BJ (cell line): ENCODE results near the gene RIBC2. TPM values are rescaled to one million over a fixed set of nuclear protein-coding genes. Genes with fewer than 3 reads are reported as not detected.

Experiments
- CTCF ChIA-PET: fragments of 350-600 bp; formaldehyde crosslinking; extraction: SDS; loops from one replicate; lab custom pipeline; 2021; ENCODE audit warnings: antibody characterized with exemption, inconsistent platforms; lab: Yijun Ruan, JAX
- POLR2A ChIA-PET: fragments of 300-600 bp; sonication (Branson Sonifier 250); formaldehyde crosslinking; extraction: SDS; loops from one replicate; lab custom pipeline; 2021; ENCODE audit warnings: antibody characterized with exemption; lab: Charles Lee
- DNase-seq: peaks from one replicate; pipeline ENCODE4 v3.0.0-alpha.2; 2011; ENCODE audit warnings: low read depth
- H3K27me3 ChIP-seq: 2 replicates; pipeline ENCODE4 v1.6.0; 2011; ENCODE audit warnings: low read length; ENCODE audit not compliant: control insufficient read depth, insufficient read depth
- H3K36me3 ChIP-seq: 2 replicates; pipeline ENCODE4 v1.5.1; 2011; ENCODE audit warnings: low read length; ENCODE audit not compliant: control insufficient read depth, insufficient read depth
- H3K4me3 ChIP-seq: 2 replicates; pipeline ENCODE4 v1.5.1; 2011; ENCODE audit warnings: low read depth, mild to moderate bottlenecking, control low read depth, low read length
- CTCF ChIP-seq: IDR thresholded peaks from 2 replicates; pipeline ENCODE4 v1.5.1; 2011; ENCODE audit warnings: low read depth, mild to moderate bottlenecking, control low read depth, inconsistent platforms, low read length, moderate library complexity; ENCODE audit not compliant: insufficient read depth
- polyA plus RNA-seq: library from polyadenylated mRNA; depleted of rRNA; stranded (reverse); fragments of >200 nt; gene quantifications from 2 replicates; pipeline ENCODE4 v1.2.3, GENCODE V29; 2011

The RIBC2 gene
- polyA plus RNA-seq, 1 experiment, result 0.58 TPM

GRCh38 chr22:45428391-45429385, 15.2 kb downstream of the RIBC2 start:
- Histone ChIP-seq H3K4me3 (no peak overlapping the region), H3K36me3 (no peaks in the 10 kb centered on the region), H3K27me3 (no peaks in the 10 kb centered on the region)
- ChIA-PET CTCF (interaction anchor here (0.8 to 1.0 kb wide), 2 partner anchors 85 to 125 kb away, joined by 3 read pairs; no protein-coding TSS in a partner anchor), POLR2A (no interaction called here)
- TF ChIP-seq CTCF, result no peak
- DNase-seq, result no peak

- CTCF ChIA-PET, result interaction anchor here (1.7 kb wide), 1 partner anchor 15 kb away, joined by 6 read pairs; the partner anchor contains the start of genes RIBC2 and SMC1B
- POLR2A ChIA-PET, result no interaction called here
- DNase-seq, result no peak
These were observed 15.9 kb downstream of the RIBC2 start for GRCh38 chr22:45429424-45429823.

DNA sequence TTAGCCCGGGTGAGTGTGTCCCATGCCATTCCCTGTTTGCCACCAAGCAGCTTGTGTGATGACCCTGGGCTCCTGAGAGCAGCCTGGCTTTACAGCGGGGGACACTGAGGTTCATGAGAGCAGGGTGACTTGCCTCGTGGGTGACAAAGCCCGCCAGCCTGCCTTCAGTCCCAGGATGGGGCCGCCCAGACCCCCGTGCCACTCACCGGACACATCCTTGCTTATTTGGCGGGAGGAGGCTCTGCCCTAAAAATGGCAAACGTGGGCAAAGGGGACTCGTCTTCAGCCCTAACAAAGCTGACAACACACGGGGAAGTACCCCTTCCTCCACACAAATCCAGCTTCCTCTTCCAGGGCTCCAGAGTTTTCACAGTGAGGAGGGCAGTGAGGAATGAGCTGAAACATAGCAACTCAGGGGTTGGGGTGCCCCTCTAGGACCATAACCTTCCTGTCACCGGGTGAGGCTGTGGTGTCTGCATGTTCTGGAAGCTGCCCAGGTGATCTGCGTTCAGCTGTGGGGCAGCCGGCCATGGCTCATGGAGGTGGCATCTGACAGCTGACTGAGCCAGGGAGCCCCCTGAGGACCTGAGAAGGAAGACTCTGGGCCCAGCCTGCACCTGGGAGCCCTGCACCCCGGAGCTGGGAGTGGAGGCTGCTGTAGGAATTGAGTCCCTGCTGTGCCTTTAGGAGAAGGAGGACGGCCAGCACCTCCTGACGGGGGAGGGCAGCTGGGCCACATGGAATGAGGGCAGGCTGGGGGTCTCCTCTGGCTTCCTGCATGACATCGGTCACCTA, 16.7 kb downstream of the RIBC2 start:
- Histone ChIP-seq H3K27me3 (no peaks in the 10 kb centered on the region), H3K4me3 (no peak overlapping the region), H3K36me3 (no peaks in the 10 kb centered on the region)
- no peak for DNase-seq
- CTCF ChIA-PET, result interaction anchor here (0.9 to 1.7 kb wide), 2 partner anchors 16 to 158 kb away, joined by 3 to 6 read pairs; partner anchors contain the start of genes RIBC2 and SMC1B
- TF ChIP-seq CTCF, result no peak
- POLR2A ChIA-PET, result no interaction called here

More at GRCh38 chr22:45429424-45429823, 15.9 kb downstream of the RIBC2 start:
- no peaks in the 10 kb centered on the region for H3K36me3 ChIP-seq
- H3K27me3 ChIP-seq, result no peaks in the 10 kb centered on the region
- no peak for TF ChIP-seq CTCF
- no peak overlapping the region for H3K4me3 ChIP-seq

DNA sequence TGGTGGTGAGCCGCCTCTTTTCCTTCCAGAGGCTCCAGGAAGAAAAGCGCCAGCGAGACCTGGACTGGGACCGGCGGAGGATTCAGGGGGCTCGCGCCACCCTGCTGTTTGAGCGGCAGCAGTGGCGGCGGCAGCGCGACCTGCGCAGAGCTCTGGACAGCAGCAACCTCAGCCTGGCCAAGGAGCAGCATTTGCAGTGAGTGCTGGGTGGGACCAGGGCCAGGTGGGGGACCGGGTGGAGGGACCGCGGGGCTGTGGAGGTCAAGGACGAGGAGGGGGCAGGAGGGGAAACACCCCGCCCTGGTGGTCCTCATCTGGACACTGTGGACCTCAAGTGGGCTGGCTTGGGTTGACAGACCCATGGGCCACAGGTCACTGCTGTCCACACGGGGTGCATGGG, 17.4 kb downstream of the RIBC2 start:
- no peak for DNase-seq
- CTCF ChIA-PET, result interaction anchor here (1.7 kb wide), 1 partner anchor 16 kb away, joined by 6 read pairs; the partner anchor contains the start of genes RIBC2 and SMC1B
- no peaks in the 10 kb centered on the region for H3K36me3 ChIP-seq
- POLR2A ChIA-PET, result no interaction called here
- no peak for TF ChIP-seq CTCF
- H3K4me3 ChIP-seq, result no peak overlapping the region
- H3K27me3 ChIP-seq, result no peaks in the 10 kb centered on the region
